KMS-11 (cell line): ENCODE results near the gene MYO16.

Experiments used
- H2AFZ ChIP-seq: fragments of 200-600 bp; sonication (generic); 2 replicates; pipeline ENCODE4 v1.6.1; 2016; ENCODE audit warnings: antibody characterized with exemption, mixed run types, low read depth
- H3K27ac ChIP-seq: fragments of 200-600 bp; sonication (generic); 2 replicates; pipeline ENCODE4 v1.6.1; 2016; ENCODE audit warnings: mild to moderate bottlenecking, mixed run types
- H3K27me3 ChIP-seq: fragments of 200-600 bp; sonication (generic); 2 replicates; pipeline ENCODE4 v1.6.1; 2017; ENCODE audit warnings: mild to moderate bottlenecking, low read depth, mixed run types, moderate library complexity; ENCODE audit not compliant: insufficient read depth
- H3K36me3 ChIP-seq: fragments of 200-600 bp; sonication (generic); 2 replicates; pipeline ENCODE4 v1.6.1; 2017; ENCODE audit warnings: mild to moderate bottlenecking, mixed run types; ENCODE audit not compliant: insufficient read depth
- H3K4me1 ChIP-seq: fragments of 200-600 bp; sonication (generic); 2 replicates; pipeline ENCODE4 v1.6.1; 2016; ENCODE audit warnings: mild to moderate bottlenecking, low read depth, mixed run types; ENCODE audit not compliant: poor library complexity, severe bottlenecking
- H3K4me2 ChIP-seq: fragments of 200-600 bp; sonication (generic); 2 replicates; pipeline ENCODE4 v1.7.0; 2016; ENCODE audit warnings: mild to moderate bottlenecking, mixed run types
- H3K4me3 ChIP-seq: fragments of 200-600 bp; sonication (generic); IDR thresholded peaks from 2 replicates; pipeline ENCODE4 v1.6.1; 2017; ENCODE audit warnings: low read depth, low read length, mixed read lengths; ENCODE audit not compliant: insufficient read depth
- H3K79me2 ChIP-seq: fragments of 200-600 bp; sonication (generic); 2 replicates; pipeline ENCODE4 v1.6.1; 2016; ENCODE audit warnings: low read depth, mixed run types; ENCODE audit not compliant: insufficient read depth
- H3K9ac ChIP-seq: fragments of 200-600 bp; sonication (generic); 2 replicates; pipeline ENCODE4 v1.6.1; 2016; ENCODE audit warnings: mild to moderate bottlenecking, mixed run types
- H4K20me1 ChIP-seq: fragments of 200-600 bp; sonication (generic); 2 replicates; pipeline ENCODE4 v1.6.1; 2016; ENCODE audit warnings: mild to moderate bottlenecking, mixed run types; ENCODE audit not compliant: insufficient read depth
- CTCF ChIP-seq: fragments of 200-600 bp; sonication (generic); conservative IDR thresholded peaks from 2 replicates; pipeline ENCODE4 v1.6.1; 2017; ENCODE audit warnings: low read depth, mild to moderate bottlenecking, antibody characterized with exemption, low read length, moderate library complexity, mixed read lengths

Gene MYO16

DNA sequence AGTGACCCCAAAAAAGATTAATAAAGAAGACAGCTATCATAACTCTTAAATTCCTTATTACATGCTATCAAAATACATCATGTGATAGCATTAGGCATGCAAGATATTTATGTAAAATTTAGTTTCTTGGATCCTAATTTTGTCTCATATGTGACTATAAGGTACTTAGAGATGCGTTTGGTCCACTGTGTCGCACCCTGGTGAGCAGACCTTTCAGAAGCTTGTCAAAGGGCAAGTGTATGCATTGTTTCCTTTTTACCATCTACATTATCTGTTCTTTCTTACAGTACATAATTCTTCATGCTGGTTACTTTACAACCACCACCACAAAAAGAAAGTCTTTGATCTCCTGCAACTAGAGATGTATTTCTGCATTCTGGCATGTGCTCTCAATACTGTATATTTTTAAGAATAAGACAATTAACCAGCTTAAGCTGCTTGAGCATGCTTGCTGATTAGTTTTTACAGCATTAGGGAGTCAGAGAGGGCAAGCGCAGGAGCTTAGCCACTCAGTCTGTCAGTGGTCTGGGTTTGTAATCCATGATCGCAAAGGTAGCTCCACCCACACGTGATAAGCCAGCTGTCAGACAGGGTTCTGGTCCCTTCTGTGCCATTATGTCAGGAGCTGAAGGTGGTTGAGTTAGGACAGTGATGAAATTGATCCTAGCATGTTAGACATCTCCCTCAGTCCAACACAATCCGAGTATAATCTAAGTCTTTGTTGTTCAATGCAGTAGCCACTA is 500.9 kb downstream of the MYO16 start:
- H3K4me1 ChIP-seq = no peaks in the 10 kb centered on the region
- TF ChIP-seq CTCF = no peak
- no peaks in the 10 kb centered on the region for H3K27me3 ChIP-seq
- H3K4me2 ChIP-seq = no peak overlapping the region
- no peak overlapping the region for H3K27ac ChIP-seq
- no peak overlapping the region for H2AFZ ChIP-seq
- H3K79me2 ChIP-seq = no peaks in the 10 kb centered on the region
- H3K36me3 ChIP-seq = no peaks in the 10 kb centered on the region
- H4K20me1 ChIP-seq = no peaks in the 10 kb centered on the region
- H3K9ac ChIP-seq = no peak overlapping the region
- H3K4me3 ChIP-seq = no peak overlapping the region

GRCh38 chr13:109131698-109132257 is 502.4 kb downstream of the MYO16 start:
- no peaks in the 10 kb centered on the region for H3K79me2 ChIP-seq
- no peak overlapping the region for H3K27ac ChIP-seq
- H4K20me1 ChIP-seq = no peaks in the 10 kb centered on the region
- H3K27me3 ChIP-seq = no peaks in the 10 kb centered on the region
- no peaks in the 10 kb centered on the region for H3K36me3 ChIP-seq
- H2AFZ ChIP-seq = no peak overlapping the region
- no peak overlapping the region for H3K4me3 ChIP-seq
- H3K4me1 ChIP-seq = no peaks in the 10 kb centered on the region
- no peak overlapping the region for H3K9ac ChIP-seq
- H3K4me2 ChIP-seq = no peak overlapping the region
- no peak for TF ChIP-seq CTCF

DNA sequence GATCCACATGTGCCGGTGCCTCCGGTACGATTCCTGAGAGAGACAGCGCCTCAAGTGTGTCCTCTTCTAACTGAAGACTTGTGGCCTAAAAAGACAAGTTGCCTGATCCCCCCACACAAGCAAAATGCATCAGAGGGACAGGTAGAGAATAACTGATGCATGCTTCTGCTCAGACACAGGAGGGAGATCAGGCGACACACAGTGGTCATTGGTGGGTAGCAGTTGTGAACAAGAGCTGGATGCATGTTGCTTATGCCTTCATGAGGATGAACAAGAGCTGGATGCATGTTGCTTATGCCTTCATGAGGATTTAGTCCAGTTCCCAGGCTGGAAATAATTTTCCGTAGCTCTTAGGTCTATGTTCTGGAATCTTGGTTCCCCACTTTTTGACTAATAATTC is 505.6 kb downstream of the MYO16 start:
- Histone ChIP-seq H3K9ac (no peak overlapping the region), H3K4me2 (no peak overlapping the region), H3K36me3 (no peaks in the 10 kb centered on the region), H4K20me1 (no peaks in the 10 kb centered on the region), H3K4me1 (no peaks in the 10 kb centered on the region), H3K4me3 (no peak overlapping the region), H3K27me3 (no peaks in the 10 kb centered on the region), H3K79me2 (no peaks in the 10 kb centered on the region), H2AFZ (no peak overlapping the region), H3K27ac (no peak overlapping the region)
- no peak for TF ChIP-seq CTCF

GRCh38 chr13:109136873-109137272 is 507.5 kb downstream of the MYO16 start:
- TF ChIP-seq CTCF = no peak
- Histone ChIP-seq H3K79me2 (no peaks in the 10 kb centered on the region), H3K4me3 (no peak overlapping the region), H3K27me3 (no peaks in the 10 kb centered on the region), H3K4me2 (no peak overlapping the region), H2AFZ (no peak overlapping the region), H4K20me1 (no peaks in the 10 kb centered on the region), H3K27ac (no peak overlapping the region), H3K36me3 (no peaks in the 10 kb centered on the region), H3K4me1 (no peaks in the 10 kb centered on the region), H3K9ac (no peak overlapping the region)
